Activated T-cell treated with anti-CD3 and anti-CD28 coated beads for 4 hours (primary cell): ENCODE measurements around the gene CES3.
"Not testable (repeated sequence)": the region's sequence is repeated elsewhere in the genome, so short reads cannot be mapped to it uniquely, and the experiment has no call there.

Experiments used
- DNase-seq: peaks from one replicate; pipeline ENCODE4 v3.0.0-alpha.2; 2020

CES3 gene

DNA sequence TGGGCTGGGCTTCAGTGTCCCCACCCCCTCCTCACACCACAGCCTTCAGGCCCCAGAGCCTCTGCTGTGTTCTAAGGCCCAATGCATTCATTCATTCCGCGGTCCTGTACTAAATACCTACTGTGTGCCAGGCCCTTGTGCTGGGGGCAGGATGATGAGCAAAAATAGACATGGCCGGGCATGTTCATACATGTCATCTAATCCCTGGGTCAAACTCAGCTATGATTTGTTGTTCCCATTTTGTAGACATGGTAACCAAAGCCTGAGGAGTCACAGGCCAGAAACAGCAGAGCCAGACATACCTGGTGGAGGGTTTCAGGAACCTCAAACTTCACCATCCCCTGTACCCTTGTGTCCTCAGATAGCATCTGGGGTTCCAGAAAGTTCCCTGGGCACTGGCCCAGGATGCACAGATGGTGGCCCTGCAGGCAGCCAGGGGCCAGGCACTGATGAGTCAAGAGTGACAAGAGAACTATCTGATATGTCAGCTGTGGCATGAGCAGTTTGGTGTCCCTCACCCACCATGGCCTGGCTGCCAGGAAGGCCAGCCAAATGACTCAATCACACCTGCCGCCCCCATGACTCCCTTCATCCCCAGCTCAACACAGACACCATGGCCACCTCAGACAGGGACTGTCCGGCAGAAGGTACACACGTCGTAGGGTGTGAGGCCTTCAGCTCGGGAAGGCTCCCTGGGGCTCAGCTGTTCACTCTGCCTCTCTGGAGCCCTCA lies 33.0 kb upstream of the CES3 start:
- DNase-seq: no peak

DNA sequence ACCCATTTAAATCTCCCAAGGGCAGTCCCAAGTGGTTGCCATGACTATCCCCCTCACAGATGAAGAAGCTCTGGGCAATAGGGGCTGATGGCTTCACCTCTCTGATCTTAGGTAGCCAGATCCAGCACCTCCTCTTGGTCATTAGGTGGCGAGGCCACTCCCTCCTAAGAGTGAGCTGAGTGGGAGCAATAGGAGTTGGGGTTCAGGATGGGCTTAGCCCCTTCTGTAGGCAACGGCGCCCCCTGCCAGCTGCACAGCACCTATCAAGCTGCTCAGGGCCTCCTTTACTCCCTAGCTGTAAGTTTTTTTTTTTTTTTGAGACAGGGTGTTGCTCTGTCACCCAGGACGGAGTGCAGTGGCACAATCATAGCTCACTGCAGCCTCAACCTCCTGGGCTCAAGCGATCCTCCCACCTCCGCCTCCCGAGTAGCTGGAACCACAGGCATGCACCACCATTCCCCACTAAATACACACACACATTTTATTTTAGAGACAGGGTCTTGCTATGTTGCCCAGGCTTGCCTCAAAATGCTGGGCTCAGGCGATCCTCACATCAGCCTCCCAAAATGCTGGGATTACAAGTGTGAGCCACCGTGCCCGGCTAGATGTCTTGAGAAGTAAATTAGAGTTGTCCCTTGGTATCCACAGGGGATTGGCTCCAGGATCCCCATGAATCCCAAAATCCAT lies 32.2 kb upstream of the CES3 start:
- DNase-seq: no peak

DNA sequence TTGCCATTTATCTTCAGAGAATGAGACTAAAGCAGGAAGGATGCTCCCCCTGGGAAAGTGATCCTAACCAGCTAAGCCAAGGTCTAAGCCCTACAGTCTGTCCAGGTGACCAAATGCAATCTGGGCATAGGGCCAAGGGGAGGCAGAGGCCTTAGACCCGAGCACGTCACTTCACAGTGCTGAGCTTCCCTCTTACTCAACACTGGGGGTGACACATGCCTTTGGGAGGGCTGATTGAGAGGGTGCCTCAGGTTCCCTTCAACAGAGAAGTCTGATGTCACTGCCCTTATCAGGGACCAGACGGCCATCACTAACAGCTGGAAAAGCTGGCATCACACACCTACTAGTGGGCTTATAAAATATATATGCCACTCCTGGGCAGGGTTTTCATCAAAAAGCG lies 30.9 kb upstream of the CES3 start:
- no peak for DNase-seq

DNA sequence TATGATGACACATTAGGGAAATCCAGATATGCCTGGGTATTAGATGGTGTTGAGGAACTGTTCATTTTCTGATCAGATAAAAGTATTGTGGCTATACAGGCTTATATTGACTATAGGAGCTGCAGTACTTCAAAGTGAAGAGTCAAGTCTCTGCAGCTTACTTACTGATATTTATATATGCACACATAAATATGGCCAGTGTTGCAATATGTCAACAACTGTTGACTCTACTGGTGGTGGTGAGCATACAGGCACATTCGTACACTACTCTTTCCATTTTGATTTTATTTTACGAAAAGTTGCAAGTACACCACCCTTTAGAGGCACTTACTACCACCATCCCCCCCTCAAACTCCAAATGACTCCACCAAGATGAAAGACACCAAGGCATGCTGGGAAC lies 29.4 kb upstream of the CES3 start:
- DNase-seq: no peak

DNA sequence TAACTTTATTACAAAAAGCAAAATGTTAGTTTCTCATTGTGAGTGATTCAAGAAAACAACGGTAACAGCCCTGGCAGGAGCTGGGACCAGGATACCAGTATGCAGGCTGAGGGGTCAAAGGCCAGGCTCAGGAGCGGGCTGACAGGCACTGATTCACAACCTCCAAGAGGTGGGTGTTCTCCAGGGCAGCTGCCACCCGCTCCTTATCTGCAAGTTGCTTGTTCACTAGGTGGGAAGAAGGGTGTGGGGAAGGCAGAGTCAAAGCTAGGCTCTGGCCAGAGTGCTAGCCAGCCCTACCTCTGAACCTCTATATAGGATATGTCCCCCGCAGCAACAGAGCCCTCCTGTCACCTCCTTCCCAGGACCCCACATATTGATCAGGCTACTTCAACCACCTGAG lies 29.0 kb upstream of the CES3 start:
- no peak for DNase-seq

DNA sequence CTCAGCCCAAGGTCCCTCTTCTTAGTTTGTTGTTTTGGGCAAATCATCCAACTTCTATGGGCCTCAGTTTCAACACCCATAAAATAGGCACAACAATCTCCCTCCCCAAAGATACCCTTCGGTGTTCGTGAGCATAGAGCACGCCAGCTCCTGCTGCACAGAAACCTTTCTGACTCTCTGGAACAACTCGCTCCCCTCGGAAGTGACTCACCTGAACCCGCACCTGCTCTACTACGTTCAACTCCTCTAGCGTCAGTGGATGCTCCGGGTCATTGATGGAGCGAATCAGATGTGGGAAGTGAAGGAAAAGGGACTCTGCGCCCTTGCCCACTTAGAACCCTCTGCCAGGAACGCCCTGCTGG lies 27.3 kb upstream of the CES3 start:
- peak; percentile 54 for DNase-seq

DNA sequence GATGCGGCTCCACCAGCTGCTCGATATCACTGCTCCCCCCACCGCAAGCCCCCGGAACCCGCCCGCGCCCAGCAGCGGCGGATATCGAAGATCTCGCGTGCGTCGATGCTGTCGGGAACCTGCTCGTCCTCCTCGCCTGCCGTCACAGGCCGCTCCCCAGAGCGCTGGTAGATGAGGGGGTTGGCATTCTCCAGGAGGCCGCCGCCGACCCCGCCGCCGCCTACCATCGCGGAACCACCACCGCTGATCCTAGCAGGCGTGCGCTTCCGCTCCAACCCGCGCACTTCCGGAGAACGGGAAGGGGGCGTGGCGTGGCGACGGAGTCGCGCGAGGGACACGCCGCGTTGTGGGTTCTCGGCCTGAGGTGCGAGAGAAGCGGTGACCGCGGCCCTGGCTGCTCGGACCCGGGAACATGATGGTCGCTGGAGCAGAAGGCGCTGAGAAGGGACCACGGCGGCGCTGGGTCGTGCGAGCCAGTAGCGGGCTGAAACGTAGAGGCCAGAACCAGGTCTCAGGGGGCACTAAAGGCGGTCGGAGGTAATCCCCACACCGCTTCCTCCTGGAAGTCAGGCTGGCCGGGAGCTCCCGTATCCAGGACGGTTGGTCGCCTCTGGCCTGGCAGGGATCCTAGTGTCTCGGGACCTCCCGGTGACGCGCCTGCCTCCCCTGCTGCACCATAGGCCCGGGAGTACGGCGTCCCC lies 26.8 kb upstream of the CES3 start, which contains the start of gene CIAO2B:
CIAO2B (minus strand) TSS at position 265 of the 701 bp plus-strand sequence; CDS start at position 227, 38 bp downstream.
- DNase-seq: peak; percentile 89

DNA sequence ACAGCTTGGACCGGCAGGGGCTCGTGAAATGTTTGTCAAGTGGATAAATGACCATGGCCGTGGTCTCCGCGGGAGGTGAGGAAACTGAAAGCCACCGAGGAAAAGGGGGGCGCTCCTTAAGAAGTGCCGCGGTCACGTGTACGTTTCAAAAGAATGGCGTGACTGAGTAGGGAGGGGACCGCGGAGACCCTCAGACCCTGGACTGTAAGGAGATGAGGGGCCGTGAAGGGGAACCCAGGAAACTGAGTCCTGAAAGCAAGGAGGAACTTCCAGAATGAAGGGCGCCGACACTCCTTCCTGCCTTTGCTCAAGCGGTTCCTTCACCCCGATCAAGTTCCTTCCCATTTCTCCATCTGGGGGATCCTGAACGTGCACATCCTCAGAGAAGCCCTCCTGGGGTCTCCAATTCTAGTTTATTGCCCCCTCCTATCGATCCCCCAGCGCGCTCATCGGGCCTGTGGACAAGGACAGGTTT lies 26.2 kb upstream of the CES3 start:
- DNase-seq: not testable (repeated sequence)

DNA sequence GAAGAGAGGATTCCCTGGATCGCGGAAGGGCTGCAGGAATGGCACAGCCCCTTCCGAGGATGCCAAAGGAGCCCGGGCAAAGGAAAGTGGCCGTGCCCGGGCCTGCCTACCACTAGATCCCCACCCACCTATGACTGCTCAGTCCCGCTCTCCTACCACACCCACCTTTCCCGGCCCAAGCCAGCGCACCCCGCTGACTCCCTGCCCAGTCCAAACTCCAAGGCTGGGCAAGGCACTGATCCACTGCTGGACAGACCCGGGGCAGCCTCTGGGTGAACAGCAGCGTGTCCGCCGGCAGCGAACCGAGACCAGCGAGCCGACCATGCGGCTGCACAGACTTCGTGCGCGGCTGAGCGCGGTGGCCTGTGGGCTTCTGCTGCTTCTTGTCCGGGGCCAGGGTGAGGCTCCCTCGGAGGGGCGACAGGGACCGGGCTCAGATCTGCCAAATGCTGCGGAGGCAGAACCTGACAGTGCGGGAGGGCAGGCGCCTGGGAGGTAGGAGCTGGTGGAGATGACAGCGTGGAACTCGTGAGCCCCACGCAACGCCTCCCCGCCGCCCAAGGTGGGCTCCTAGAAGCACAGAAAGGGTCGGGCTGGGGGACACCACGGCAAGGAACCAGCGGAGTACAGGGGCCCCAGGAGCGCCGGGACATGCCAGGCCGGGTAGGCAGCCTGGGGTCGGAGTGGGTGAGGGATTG lies 25.6 kb upstream of the CES3 start, which contains the start of gene CES2:
CES2 (plus strand) TSS at position 203 of the 698 bp plus-strand sequence; CDS start at position 323, 120 bp downstream.
- DNase-seq: no peak

DNA sequence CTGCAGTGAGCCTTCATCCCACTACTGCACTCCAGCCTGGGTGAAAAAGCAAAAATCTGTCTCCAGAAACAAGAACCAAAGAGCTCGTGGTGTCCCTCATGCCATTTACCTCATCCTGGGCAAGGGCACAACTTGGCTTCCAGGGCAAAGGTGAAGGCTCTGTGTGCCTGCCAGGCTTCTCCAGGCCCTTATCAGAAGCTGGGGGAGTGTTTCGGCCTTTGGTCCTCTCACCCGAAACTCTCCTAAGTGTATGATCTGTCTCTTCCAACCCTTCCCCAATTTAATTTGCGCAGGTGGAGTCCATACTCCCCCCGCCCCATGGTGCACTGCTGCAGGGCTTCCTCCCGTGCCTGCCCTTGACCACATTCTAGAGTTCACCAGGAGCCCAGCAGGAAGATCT lies 24.6 kb upstream of the CES3 start:
- no peak for DNase-seq

DNA sequence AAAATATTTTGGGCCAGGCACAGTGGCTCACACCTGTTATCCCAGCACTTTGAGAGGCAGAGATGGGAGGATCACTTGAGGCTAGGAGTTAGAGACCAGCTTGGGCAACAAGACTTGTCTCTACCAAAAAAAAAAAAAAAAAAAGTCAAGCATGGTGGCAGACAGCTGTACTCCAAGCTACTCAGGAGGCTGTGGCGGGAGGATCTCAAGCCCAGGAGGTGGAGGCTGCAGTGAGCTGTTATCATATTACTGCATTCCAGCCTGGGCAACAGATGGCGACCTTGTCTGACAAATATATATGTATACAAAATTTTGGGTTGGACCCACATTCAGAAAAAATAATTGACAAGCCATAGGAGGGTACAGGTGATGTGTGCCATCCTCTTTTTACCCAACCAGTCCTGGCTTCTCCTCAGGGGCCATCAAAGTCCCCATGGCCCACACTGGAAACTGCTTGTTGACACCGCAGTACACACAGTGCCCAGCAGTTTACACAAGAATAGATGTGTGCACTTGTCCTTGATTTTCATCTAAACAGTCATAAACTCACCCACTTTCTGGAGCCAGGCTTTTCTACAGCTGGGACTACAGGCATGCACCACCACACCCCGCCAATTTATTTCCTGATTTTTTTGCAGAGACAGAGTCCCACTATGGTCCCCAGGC lies 24.0 kb upstream of the CES3 start:
- DNase-seq: no peak

DNA sequence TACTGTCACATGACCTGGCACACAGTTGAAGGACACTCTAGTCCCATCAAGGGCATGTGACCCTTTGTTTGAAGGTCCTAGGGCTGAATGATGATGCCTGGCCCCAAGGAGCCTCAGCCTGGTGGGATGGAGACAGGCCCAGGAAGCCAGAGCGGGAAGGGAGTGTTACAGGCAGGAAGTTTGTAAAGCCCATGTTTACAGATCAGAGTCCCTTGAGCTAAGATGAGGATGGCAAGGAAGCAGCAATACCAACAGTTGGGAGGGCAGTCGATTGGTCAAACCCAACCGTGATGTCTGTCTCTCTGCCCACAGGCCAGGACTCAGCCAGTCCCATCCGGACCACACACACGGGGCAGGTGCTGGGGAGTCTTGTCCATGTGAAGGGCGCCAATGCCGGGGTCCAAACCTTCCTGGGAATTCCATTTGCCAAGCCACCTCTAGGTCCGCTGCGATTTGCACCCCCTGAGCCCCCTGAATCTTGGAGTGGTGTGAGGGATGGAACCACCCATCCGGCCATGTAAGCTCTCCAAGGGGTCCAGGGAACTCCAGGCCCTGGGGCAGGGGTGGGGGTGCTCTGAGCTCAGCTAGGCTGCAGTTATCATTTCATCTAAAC lies 23.2 kb upstream of the CES3 start:
- DNase-seq: no peak

DNA sequence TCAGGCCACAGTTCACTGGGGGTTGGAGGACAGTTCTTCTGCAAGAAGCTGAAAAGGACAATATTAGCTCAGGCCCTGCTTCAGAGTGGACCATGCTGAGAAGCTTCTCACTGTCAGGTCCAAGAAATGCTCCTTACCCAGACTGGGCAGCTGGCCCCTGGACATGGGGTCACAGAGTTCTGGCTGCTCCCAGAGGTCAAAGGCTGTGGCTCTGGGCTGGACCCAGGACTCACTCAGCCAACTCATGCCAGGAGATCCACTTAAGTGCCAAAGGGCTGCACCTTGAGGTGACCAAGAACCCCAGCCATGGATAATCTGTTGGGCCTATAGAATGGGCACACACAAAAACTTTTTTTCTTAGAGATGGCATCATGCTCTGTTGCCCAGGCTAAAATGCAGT lies 21.7 kb upstream of the CES3 start:
- no peak for DNase-seq

DNA sequence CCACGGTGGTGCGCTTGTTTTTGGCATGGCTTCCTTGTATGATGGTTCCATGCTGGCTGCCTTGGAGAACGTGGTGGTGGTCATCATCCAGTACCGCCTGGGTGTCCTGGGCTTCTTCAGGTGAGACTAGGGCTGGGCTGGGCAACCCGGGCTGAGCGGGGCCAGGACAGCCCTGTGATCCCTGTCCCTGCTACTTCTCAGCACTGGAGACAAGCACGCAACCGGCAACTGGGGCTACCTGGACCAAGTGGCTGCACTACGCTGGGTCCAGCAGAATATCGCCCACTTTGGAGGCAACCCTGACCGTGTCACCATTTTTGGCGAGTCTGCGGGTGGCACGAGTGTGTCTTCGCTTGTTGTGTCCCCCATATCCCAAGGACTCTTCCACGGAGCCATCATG lies 20.8 kb upstream of the CES3 start:
- no peak for DNase-seq

DNA sequence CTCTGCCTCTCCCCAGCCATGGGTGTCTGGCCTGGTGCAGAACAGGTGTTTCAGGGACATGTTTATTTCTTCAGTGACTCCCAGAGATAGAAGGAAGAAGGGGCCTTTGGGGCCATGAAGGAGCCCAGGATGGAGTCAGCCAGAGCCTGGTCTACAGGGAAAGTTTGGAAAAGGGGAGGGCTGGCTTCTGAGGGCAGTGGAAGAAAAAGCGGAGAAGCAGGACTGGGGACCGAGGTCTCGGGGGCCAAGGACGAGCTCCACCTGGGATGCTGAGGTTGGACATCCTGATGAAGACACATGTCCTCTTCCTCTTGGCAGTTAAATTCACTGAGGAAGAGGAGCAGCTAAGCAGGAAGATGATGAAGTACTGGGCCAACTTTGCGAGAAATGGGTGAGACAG lies 18.1 kb upstream of the CES3 start:
- DNase-seq: no peak

DNA sequence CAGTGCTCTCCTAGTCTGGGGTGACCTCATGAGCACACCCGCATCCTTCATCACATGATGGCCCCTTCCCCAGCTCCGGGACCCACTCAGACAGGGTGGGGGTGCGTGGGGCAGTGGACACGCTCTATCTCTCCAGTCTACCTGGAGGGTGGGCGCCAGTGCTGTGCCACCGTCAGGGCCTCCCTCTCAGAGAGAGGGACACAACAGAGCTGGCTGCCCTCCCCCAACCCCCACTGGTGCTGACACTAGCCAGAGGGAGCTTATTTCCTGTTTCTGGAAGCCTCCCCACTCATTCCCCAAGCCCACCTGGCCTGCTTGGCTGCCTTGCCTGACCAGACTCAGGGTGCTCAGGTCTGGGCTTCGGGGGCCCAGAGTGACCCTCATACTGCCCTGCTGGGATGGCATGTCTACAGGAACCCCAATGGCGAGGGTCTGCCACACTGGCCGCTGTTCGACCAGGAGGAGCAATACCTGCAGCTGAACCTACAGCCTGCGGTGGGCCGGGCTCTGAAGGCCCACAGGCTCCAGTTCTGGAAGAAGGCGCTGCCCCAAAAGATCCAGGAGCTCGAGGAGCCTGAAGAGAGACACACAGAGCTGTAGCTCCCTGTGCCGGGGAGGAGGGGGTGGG lies 17.5 kb upstream of the CES3 start:
- DNase-seq: no peak

DNA sequence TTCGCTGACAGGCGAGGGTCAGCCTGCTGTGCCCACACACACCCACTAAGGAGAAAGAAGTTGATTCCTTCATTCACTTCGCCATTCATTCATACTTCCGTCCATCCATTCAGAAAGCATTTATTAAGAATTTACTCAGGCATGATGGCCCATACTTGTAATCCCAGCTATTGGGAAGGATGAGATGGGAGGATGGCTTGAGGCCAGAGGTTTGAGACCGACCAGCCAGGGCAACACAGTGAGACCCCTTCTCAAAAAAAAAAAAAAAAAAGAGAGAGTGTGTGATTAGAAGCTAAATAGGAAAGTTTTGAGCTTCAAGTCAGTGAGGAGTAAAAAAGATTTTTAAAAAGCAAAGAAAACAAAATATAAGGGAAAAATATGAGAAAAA lies 17.0 kb upstream of the CES3 start:
- no peak for DNase-seq

DNA sequence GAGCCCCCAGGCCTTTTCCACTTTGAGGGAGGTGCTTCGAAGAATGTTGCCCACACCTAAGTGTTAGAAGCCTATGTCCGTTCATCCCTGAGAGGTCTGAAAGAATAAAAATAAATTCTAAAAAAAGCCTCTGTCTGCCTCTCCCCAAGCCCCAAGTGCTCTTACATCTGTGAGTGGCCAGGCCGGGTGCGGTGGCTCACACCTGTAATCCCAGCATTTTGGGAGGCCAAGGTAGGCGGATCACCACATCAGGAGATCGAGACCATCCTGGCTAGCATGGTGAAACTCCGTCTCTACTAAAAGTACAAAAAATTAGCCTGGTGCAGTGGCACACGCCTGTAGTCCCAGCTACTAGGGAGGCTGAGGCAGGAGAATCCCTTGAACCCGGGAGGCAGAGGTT lies 16.1 kb upstream of the CES3 start:
- DNase-seq: not testable (repeated sequence)

DNA sequence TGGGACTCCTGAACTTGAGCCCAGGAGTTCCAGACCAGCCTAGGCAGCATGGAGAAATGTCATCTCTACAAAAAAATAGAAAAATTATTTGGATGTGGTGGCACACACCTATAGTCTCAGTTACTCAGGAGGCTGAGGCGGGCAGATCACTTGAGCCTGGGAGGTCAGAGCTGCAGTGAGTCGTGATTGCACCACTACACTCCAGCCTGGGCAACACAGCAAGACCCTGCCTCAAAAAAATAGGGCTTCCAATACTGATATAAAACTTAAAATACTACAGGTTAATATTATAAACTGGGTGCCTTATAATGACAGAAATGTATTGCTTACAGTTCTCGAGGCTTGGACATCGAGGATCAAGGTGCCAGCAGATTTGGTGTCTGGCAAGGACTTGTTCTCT lies 15.1 kb upstream of the CES3 start:
- no peak for DNase-seq

DNA sequence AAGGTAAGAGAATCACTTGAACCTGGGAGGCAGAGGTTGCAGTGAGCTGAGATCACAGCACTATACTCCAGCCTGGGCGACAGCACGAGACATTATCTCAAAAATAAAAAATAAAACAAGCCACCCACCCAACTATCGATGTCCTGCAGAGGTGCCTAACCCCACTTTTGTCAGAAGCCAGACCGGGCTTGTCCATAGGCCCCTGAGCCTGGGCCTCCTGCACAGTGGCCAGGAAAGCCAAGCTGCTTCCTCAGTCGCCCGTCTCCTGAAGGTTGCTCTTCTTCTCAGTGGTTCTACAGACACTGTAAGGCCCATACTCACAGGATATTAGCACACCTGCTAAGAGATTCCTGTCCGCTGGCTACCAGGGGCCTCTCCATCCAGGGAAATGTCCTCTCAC lies 14.5 kb upstream of the CES3 start:
- DNase-seq: no peak

DNA sequence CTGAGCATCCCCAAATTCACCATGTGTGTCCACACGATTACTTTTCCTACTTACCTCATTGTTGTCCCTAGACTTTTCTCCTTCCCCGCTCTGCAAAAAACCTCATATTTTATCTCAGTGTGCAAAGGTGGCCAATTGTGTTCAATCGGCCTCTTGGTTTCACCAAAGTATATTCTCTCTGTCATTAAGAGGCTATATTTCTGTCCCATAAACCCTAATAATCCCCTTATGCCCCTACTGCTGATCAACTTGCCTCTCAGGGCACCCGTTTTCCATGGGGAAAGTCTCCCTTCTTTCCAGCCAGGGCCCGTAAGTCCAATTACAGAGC lies 14.1 kb upstream of the CES3 start:
- DNase-seq: no peak
